Lower leg skin (tissue), 3 donors: ENCODE data around the gene PARP14.

Experiments used
- POLR2A ChIP-seq, 2 donors: fragments of 450-650 bp; IDR thresholded peaks; one replicate each; pipeline ENCODE4 v1.6.1; 2016 to 2017; ENCODE audit warnings: antibody characterized with exemption in 2 of 2, mild to moderate bottlenecking in 1 of 2, moderate library complexity in 1 of 2
- TF ChIP-seq, protein P1 (sequence below), 3 donors: fragments of 450-650 bp; IDR thresholded peaks; one replicate each; pipeline ENCODE4 v1.5.1; 2016; ENCODE audit warnings: antibody characterized with exemption in 3 of 3, mild to moderate bottlenecking in 3 of 3, moderate library complexity in 2 of 3

DNA sequence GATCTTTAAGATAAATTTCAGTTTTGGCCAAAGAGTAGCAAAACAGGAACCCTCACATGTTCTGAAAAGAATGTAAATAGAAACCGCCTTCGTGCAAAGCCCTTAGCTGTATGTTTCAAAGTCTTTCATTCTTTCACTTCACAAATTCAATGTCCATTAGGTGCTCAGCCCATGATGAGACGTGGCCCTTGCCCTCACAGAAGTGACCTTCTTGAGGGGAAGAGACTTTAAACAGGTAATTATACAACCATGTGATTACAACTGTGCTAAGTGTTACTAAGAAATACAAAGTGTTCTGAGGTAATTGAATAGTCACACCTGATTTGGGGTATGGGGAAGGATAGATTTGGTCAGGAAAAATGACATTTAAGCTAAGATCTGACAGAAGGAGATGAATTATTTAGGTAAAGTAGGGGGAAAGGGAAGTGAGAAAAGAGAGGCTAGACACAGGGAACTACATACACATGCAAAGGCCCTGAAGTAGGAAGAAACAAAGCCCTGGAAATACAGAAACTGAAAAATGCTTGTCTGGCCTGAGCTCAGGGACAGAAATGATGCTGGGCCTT lies 93.4 kb downstream of the PARP14 start:
- no peak for TF ChIP-seq POLR2A (IDR thresholded peaks at IDR 0.05)
- TF ChIP-seq, protein P1, sequence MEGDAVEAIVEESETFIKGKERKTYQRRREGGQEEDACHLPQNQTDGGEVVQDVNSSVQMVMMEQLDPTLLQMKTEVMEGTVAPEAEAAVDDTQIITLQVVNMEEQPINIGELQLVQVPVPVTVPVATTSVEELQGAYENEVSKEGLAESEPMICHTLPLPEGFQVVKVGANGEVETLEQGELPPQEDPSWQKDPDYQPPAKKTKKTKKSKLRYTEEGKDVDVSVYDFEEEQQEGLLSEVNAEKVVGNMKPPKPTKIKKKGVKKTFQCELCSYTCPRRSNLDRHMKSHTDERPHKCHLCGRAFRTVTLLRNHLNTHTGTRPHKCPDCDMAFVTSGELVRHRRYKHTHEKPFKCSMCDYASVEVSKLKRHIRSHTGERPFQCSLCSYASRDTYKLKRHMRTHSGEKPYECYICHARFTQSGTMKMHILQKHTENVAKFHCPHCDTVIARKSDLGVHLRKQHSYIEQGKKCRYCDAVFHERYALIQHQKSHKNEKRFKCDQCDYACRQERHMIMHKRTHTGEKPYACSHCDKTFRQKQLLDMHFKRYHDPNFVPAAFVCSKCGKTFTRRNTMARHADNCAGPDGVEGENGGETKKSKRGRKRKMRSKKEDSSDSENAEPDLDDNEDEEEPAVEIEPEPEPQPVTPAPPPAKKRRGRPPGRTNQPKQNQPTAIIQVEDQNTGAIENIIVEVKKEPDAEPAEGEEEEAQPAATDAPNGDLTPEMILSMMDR (IDR thresholded peaks at IDR 0.05), result no peak
